ENCODE results near the gene SLC16A2.

DNA sequence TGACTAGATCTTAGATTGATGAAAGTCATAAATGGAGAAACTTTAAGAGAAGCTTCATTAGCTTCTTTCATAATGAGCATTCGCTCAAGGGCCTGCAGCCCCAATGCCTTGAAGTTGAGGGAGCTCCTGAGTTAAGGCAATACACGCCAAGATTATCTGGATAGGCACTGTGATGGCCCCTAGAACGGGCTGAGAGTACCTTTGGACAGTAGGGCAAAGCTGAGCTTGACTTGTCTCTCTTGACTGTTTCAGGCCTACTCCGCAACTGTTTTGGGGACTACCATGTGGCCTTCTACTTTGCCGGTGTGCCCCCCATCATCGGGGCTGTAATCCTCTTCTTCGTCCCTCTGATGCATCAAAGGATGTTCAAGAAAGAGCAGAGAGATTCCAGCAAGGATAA, 109.8 kb downstream of the SLC16A2 start:
- TF ChIP-seq CTCF (IDR thresholded peaks at IDR 0.05; ENCODE audit: low read depth, low read length), result no peak
- TF ChIP-seq EZH2phosphoT487 (IDR thresholded peaks at IDR 0.05; ENCODE audit: low read depth), result no peak

All from OCI-LY3 (cell line).